Measurements from ENCODE around the gene CPNE8. TPM values are rescaled to one million over a fixed set of nuclear protein-coding genes. Genes with fewer than 3 reads are reported as not detected.

CPNE8 gene
- total and polyA plus RNA-seq, 3 donors from 2014 or later = 9.3 to 13.1 (median 12.6) TPM

DNA sequence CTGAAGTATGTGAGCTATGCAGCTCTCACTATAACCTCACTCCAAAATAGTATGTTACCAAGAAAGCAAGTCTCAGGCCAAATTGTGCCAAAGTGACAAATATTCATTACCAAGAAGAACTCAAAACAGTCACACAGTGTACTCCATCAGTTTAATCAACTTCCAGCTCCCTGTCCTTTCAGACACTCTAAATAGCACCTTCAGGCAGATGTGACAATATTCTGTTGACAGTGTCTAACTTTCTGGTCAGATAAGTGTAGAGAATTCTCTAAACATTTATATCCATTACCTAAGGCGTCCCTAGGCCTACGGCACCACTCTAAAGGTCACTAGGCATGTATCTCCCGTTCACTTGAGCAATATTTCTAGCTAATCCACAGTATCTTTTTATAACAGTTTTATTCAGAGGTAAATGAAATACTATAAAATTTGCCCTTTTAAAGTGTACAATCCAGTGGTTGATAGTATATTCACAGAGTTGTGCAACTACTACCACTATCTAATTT is 21.7 kb downstream of the CPNE8 start:
- WGBS, 2 donors = 96% methylated on average over 3 of the region's 3 CpGs
- H3K27ac ChIP-seq = no peak overlapping the region
- H3K36me3 ChIP-seq (ENCODE audit: low read depth, missing control alignments) = no peaks in the 10 kb centered on the region
- no peaks in the 10 kb centered on the region for H3K27me3 ChIP-seq
- no peak overlapping the region for H3K4me3 ChIP-seq
- intact Hi-C loops (cut with DNase I; ENCODE audit: low total_unique reads) = no loop called here
- no peaks in the 10 kb centered on the region for H3K9me3 ChIP-seq
- DNase-seq = no peak
- no peak for TF ChIP-seq POLR2A (IDR thresholded peaks at IDR 0.05)
- TF ChIP-seq, protein P1, sequence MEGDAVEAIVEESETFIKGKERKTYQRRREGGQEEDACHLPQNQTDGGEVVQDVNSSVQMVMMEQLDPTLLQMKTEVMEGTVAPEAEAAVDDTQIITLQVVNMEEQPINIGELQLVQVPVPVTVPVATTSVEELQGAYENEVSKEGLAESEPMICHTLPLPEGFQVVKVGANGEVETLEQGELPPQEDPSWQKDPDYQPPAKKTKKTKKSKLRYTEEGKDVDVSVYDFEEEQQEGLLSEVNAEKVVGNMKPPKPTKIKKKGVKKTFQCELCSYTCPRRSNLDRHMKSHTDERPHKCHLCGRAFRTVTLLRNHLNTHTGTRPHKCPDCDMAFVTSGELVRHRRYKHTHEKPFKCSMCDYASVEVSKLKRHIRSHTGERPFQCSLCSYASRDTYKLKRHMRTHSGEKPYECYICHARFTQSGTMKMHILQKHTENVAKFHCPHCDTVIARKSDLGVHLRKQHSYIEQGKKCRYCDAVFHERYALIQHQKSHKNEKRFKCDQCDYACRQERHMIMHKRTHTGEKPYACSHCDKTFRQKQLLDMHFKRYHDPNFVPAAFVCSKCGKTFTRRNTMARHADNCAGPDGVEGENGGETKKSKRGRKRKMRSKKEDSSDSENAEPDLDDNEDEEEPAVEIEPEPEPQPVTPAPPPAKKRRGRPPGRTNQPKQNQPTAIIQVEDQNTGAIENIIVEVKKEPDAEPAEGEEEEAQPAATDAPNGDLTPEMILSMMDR (IDR thresholded peaks at IDR 0.05) = no peak
- H3K4me1 ChIP-seq = no peaks in the 10 kb centered on the region

GRCh38 chr12:38880288-38880687 is 25.1 kb downstream of the CPNE8 start:
- no peak overlapping the region for H3K27ac ChIP-seq
- intact Hi-C loops (cut with DNase I; ENCODE audit: low total_unique reads) = no loop called here
- 61 to 79% methylated on average over 3 of the region's 3 CpGs for WGBS, 2 donors
- H3K4me1 ChIP-seq = no peaks in the 10 kb centered on the region
- TF ChIP-seq POLR2A (IDR thresholded peaks at IDR 0.05) = no peak
- TF ChIP-seq, protein P1 (IDR thresholded peaks at IDR 0.05) = no peak
- H3K27me3 ChIP-seq = no peaks in the 10 kb centered on the region
- DNase-seq = no peak
- H3K4me3 ChIP-seq = no peak overlapping the region
- no peaks in the 10 kb centered on the region for H3K36me3 ChIP-seq (ENCODE audit: low read depth, missing control alignments)
- H3K9me3 ChIP-seq = no peaks in the 10 kb centered on the region

- no peaks in the 10 kb centered on the region for H3K4me1 ChIP-seq
- intact Hi-C loops (cut with DNase I; ENCODE audit: low total_unique reads) = no loop called here
- 75 to 92% methylated on average over 4 of the region's 4 CpGs for WGBS, 2 donors
- TF ChIP-seq, protein P1 (IDR thresholded peaks at IDR 0.05) = no peak
- TF ChIP-seq POLR2A (IDR thresholded peaks at IDR 0.05) = no peak
- no peaks in the 10 kb centered on the region for H3K9me3 ChIP-seq
- H3K4me3 ChIP-seq = no peak overlapping the region
- H3K36me3 ChIP-seq (ENCODE audit: low read depth, missing control alignments) = no peaks in the 10 kb centered on the region
- DNase-seq = no peak
- no peaks in the 10 kb centered on the region for H3K27me3 ChIP-seq
- H3K27ac ChIP-seq = no peak overlapping the region
Observed at GRCh38 chr12:38878986-38879385, 26.4 kb downstream of the CPNE8 start.

- intact Hi-C loops (cut with DNase I; ENCODE audit: low total_unique reads) = no loop called here
Observed at GRCh38 chr12:38878333-38878705, 27.1 kb downstream of the CPNE8 start.

More at GRCh38 chr12:38878333-38878705, 27.1 kb downstream of the CPNE8 start:
- H3K27ac ChIP-seq = no peak overlapping the region
- H3K4me1 ChIP-seq = no peaks in the 10 kb centered on the region
- no peaks in the 10 kb centered on the region for H3K27me3 ChIP-seq
- TF ChIP-seq, protein P1 (IDR thresholded peaks at IDR 0.05) = no peak
- TF ChIP-seq POLR2A (IDR thresholded peaks at IDR 0.05) = no peak
- H3K36me3 ChIP-seq (ENCODE audit: low read depth, missing control alignments) = no peaks in the 10 kb centered on the region
- WGBS, 2 donors = 75 to 85% methylated on average over 2 of the region's 2 CpGs
- H3K4me3 ChIP-seq = no peak overlapping the region
- no peak for DNase-seq
- H3K9me3 ChIP-seq = no peaks in the 10 kb centered on the region

Measured in testis (tissue), 3 donors.